NCI-H446 (cell line): ENCODE data around the gene SLC6A9.

Experiments used
- DNase-seq, 2 experiments: peaks; one replicate each; lab custom pipeline; 2025; lab: John Stamatoyannopoulos, UW

The SLC6A9 gene

DNA sequence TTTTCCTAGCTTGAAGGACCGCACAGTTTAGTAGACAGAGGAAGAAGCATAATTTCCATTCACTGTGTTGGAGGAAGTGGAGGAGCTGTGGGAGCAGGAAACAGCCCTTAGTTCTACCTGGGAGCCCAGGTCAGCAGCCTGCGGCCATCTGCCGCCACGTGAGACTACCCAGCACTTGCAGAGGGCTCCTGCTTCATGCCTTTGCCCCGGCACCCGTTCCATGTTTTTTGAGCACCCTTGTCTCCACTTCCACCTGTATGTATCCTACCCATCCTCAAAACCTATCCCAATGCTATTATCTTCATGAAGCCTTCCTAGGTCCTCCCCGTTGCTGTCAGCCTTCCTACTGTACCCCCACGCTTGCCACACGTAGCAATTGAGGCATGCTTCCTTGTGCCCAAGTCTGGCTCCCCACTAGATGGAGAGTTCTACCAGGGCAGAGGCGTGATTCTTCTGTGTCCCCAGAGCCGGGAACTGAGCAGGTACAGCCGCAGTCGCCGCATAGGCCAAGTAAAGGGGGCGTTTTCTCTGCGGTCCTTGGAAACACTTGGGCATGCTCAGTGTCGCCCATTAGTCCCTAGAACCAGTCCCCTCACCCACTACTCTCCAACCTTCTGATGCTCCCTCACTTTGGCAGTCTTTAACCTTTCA lies 1.9 kb downstream of the SLC6A9 start:
- DNase-seq, result no peak

DNA sequence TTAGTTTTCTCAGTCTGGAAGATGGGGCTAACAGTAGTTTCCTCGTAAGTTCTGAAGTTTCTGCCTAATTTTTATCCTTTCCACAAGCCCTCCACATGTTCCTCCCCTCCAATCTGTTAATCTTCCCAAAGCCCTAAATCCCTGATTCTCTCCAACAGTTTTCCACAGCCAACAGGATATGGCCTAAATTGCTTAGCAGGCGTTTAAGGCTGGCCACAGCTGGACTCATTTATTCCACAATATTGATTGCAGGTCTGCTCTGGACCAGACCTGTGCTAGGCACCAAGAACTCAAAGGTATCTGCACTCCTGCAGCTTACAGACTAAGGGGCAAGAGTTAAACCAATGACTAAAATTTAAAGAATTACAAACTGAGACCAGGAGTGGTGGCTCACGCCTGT lies 3.9 kb downstream of the SLC6A9 start:
- DNase-seq, result no peak

DNA sequence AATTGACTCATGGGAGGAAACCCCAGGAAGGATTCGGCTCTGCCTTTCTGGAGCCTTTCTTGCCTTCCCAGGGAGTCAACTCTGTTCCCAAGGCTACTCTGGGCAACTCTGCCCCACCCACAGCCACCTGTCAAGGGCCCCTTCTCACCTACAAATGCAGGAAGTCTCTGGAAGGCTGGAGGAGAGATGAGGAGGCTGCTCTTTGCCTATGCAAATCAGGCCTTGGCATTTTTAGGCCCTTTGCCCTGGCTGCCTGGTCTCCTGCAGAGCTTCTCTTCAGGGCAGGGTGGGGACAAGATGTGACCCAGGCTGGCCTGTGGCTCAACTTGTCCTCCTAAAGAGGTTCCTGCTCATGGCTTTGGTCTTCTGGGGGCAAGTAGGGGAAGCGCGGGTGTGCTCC lies 5.4 kb downstream of the SLC6A9 start:
- no peak for DNase-seq

DNA sequence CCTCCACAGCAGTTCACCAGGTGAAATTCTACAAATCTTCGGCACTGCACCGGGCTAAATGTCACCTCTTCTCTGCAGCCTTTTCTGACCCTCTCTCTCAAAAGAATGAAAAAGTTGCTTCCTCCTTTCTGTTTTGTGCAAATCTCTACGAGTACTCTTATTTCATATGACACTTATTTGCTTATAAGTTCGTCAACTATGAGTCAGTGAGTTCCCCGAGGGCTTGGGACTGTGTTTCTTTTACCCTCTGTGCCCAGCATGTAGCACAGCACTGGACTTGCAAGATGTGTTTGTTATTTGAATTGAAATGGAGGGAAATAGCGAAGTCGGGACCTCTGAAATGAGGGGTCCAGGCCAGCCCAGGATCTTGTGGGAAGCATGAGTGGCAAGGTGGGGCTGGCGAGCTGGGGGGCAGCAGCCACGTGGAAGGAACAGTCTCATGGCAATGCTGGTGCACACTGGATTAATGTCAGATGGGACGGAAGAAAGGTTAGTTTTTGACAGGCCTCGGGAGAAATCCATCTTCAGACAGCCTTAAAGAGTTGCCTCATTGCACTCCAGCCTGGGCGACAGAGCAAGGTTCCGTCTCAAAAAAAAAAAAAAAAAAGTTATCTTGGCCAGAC lies 6.2 kb downstream of the SLC6A9 start:
- DNase-seq, result no peak

DNA sequence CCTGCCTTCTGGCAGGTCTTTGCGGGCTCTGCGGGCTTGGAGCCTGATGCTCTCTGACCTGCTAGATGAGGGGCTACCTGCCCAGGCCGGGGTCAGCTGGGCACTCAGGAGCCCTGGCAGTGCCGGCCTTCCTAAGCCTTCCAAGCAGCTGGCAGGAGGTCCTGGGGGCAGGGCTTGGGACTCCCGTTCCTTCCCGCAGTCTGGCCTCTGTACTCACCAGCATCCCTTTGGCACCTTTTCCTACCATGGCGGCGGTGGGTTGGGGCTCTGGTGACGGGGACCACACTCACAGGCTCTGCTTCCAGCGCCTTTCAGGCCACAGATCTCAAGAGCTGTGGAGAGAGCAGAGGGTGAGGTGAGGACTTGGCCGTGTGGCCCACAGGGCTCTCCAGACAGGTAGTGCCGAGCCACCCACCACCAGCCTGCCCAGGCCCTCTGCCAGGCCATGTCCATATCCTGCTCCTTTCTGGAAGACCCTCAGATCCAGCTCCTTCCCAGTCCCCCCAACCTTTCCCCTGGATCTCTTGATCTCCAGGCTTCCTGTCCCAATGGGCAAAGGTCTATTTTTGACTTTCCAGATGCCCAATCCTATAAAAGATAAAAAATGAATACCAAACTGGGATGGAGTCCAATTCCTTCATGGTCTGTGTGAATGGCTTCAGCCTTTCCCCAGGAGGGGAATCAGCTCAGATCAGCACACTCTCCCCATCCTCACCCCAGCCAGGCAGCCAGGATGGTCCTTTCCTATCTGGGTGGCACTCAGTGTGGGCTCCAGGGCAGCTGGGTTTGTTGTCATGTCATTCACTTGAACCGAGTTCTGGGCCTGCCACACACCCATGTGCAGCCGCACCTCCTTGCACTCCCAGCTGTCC lies 7.0 kb downstream of the SLC6A9 start:
- no peak for DNase-seq

DNA sequence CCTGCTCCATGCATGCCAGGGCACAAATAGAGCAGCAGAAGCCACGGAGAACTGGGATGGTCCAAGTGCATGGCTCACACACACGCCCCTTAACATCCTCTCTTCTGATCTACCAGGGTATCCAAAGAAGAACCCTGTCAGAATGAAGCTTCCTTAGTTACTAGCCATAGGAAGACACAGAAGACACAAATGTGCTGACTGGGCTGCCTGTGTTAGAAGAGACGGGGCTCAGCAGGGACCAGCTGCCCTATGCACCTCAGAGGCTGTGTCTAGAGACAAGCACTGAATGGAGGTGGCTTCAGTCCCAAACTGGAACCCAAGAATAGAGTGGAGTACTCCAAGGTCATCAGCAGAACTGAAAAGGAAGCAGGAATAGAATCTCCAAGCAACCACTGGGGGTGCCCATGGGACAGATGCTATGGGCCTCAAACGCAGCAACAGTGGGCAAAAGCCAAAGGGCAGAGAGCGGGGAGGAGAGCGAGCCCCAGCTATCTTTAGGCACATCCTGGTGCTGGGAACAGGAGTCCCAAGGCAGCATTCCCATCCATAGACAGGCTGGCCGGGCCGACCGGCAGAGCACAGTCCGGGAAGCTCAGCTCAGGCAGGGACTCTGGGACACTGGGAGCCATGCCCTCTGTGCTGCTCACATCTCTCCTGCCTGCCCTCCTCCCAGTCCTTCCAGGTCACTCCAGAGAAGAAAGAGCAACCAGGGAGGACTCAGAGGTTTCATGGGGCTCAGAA lies 9.5 kb downstream of the SLC6A9 start:
- DNase-seq, result no peak

DNA sequence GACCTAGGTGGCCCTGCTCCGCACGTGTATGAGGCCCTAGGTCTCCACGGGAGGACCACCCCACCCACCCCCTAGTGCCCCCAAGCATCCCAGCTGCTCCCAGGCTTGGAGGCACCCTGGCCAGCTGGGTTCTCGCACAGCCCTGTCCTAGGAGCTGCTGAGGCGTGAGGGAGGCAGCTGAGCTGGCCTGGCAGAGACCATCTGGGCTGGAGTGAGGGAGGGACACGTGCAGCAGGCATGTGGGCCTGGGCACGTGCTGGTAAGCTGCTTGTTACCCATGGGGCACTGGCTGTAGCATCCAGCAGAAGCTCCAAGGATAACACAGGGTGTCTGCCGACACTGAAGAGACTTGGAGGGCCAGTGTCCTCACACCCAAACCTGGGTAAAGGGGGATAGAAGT lies 10.1 kb downstream of the SLC6A9 start:
- DNase-seq, result no peak

DNA sequence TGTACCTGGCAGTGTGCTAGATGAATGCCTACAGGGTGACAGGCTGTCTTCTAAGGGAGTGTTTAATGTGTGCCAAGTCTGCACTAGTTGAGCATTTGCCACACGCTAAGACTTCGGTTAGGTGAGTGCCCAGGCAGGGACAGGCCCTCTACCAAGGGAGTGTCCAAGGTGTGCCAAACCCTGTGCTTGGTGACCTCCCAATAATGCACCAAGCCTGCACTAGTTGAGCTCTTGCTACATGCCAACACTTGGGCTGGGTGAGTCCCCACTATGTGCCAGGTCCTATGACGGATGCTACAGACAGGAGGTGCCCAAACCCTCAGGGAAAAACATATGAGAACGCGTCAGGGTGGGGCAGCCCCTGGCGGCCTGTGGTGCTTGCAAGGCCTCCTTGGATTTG lies 10.8 kb downstream of the SLC6A9 start:
- DNase-seq, result no peak

DNA sequence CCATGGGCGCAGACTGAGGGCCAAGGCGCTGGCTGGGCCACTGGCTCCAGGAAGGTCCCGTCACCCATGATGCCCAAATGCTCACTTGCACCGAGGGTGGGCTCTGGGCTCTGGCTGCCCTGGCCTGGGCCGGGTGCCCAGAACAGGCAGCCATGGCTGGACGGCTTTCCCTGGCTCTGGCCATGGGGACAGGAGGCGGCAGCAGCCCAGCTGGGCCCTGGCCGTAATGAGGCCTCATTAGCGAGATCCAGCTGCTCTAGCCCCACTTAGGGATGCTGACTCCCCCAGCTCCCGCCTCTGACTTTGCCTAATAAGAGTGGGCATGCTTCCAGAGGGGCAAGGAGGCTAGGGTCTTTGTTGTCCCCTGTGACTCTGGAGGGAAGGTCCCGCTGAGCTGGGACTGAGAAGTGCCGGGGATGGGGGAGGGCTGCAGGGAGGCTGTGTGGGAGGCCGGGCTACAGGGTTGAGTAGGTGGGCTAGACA lies 11.8 kb downstream of the SLC6A9 start:
- DNase-seq, result peak; percentile 47 to 76

DNA sequence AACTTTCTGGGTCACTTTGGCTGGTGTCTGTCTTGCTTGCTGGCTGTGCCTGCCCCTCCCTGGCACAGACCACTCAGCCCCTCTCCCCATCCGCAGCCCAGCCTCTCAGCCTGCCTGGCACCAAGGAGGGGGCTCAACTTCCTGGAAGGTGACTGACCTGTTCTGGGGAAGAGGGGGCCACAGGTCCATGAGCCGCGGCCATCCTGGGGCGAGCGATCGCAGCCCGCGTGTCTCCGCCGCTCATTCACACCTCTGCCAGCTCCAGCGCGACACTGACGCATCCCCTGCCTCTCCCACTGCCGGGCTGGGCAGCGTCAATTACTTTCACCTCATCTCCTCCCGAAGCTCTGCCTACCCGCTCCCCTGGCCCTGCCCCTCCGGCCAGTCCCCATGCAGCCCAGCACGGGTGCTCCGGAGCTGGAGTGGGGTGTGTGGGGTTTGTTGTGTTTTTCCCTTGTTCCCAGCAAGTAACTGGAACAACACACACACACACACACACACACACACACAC lies 14.3 kb downstream of the SLC6A9 start:
- no peak for DNase-seq

DNA sequence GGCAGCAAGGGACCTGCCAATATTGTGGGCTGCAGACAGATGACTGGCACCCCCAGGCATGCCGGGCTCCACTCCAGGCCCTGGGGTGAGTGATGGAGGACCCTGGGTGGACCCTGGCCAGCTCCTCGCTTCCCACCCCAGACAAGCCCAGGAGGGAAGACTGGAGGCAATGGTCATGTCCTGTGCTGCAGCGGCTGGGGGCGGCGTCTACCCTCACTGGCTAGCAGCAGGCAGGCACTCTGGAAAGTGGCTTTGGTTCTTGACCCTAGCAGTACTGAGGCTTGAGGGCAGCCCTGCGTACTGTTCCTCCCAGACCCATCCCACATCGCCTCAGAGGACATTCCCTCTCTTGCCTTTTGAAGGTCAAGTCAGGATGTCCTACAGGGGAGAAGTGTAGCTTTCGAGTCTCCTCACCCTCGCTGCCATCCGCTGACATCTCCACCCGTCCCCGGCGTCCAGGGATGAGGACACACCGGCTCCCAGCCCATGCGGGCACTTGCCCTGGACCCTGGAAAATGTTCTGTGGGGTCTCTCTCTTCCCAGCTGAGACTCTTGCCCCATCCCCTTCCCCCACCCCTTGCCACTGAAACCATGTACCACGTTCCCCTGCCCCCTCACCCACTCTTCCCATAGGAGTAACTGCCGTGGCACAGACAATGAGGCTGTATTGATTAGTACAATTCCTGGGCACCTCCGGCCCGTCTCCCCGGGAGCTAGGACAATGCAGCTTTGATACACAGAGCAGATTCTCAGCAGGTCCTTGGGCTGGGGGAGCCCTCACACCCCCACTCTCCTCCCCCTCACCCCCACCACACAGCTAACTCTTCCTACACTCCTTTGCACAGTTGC lies 15.0 kb downstream of the SLC6A9 start:
- peak in 1 of 2 experiments; percentile 35 for DNase-seq

DNA sequence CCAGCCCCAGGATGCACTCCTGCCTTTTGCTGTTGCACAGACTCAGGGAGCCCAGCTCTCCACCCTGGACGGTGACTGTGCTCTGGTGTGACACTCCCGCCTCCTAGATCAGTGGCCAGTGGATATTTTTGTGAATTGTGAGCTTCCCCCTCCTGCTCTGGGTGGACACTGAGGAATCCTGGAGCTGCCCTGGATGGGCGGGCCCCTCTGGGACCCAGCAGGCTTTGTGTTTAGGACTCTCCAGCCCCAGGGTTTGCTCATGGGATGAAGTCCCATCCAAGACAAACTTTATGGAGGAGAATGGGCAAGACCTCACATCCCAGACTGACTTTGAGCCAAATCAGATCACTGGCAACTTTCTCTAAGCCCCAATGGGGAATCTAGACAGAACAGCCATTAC lies 16.1 kb downstream of the SLC6A9 start:
- no peak for DNase-seq

DNA sequence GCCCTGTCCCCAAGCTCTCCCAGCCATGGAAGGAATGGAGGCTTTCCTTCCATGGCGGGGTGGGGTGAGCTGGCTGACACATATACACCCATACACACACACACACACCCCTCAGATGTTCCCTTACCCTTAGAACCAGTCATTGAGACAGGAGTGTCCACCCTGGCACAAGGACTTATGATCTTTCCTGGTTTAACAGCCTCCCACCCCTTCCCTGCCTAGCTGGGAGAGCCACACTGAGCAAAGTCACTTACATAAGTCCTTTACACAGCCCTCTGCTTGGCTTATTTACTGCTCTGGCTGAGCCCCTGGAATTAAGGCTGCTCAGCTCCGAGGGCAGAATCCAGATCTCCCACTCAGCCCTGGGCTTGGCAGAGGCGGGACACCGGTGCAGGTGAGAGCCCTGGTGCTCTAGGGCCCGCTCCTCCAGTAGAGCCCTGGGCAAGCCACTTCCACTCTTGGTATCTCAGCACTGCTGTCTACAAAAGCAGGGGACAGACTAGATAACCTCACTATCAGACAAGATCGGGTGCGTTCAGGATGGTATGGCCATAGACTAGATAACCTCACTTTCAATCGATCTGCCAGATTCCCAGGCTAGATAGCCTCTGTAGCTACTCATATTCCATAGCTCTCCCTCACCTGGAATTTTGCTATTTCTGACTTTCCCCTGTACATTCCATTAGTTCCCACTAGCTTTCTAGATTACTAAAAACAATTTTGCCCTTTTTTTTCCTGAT lies 16.7 kb downstream of the SLC6A9 start:
- no peak for DNase-seq

DNA sequence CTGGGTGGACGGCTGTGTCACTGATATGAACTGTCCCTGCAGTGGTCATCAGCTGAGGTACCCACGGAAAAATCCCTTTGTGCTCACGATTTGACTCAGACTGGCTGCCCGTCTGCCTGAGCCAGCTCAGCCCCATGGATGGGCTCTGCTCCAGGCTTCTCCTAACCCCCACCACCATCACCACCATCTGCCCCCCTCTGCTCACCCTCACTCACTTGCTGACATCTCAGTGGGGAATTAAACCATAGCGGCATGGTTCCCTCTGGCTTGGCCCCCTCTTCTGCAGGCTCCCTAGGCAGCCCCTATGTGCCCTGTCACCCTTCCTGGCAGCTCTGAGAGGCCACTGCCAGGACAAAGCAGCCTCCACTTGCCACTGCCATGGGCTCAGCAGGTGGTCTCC lies 17.3 kb downstream of the SLC6A9 start:
- peak in 1 of 2 experiments; percentile 69 for DNase-seq

DNA sequence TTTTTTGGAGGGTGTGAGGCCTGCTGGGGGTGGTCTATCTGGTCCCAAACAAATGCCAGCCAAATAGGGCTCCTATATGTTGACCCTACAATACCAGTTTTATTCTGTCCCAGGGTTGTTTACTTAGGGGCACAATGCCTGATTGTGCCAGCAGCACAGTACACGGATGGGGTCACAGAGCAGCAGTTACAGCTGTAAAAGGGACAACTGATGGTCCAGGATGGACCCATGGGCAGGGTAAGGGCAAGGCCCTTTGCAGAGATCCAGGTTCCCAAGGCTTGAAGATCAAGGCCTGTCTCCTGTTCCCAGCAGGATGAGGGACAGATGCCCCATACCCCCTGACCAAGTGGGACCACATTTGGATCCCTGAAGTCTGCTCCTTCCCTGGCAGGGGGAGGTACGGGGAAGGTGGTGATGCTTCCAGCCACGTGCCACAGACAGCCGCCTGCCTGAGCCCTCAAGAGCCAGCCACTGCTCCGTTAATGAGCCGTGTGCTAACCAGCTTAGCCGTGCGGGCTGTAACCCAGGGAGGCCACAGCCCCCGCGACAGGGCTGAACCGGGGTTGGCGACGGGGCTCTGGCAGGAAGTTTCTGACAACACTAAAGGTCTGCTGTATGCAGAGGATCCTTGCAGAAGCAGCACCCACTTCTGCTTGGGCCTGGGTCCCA lies 18.2 kb downstream of the SLC6A9 start:
- DNase-seq, result peak; percentile 31 to 69

DNA sequence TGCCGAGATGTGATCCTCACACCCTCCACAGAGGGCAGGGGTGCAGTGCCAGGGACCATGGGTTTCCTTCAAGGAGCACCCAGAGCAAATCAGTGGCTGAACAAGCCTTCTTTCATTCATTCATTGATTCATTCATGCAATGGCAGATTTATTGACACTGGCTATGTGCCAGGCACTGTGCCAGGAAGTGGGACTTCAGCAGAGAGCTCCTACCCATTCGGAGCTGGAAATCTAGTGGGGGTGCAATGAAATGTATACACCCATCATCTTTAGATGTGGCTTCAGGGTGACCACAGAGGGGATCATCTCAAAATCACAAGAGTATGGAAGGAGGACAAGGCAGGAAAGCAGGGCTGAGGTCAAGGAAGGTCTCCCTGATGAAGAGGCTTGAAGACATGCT lies 18.9 kb downstream of the SLC6A9 start:
- peak in 1 of 2 experiments; percentile 42 for DNase-seq

DNA sequence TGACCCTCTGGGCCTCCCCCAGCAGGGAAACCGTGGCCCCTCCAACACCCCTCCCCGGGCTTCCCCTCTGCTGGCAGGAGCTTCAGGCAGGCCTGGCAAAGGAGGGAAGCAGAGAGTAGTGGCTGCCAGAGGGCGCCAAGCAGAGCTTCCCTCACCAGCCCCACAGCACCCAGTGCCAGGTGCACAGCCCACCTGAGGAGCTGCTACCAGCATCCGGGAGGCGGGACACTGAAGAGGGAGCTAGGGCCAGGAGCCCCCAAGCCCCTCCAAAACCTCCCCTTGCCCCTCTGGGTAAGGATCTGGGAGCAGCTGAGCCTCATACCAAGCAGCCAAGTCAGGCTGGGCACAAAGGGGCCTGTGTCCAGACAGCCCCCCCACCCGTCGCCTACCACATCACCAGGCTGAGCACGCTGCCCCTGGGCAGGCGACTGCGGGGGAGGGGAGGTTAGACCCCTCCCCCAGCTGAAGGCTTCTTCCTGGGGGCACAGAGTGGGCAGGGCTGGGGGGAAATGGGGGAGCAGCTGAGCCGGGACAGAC lies 20.3 kb downstream of the SLC6A9 start:
- DNase-seq, result no peak

DNA sequence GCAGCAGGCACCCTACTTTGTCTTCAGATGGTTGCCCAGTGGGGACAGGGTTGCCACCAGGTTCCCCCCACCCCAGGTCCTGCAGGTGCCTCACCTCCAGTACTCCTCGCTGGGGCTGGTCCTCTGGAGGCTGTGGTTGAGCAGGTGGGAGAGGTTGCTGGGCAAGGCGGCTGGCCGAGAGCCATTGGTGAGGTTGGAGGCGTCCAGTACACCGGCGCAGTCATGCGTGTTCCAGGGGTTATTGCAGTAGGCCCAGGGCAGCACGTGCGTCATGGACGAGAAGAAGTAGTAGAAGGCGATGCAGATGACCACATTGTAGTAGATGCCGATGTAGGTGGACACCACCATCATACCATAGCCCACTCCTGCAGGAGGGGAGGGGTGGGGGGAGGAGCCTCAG lies 23.0 kb downstream of the SLC6A9 start:
- no peak for DNase-seq

DNA sequence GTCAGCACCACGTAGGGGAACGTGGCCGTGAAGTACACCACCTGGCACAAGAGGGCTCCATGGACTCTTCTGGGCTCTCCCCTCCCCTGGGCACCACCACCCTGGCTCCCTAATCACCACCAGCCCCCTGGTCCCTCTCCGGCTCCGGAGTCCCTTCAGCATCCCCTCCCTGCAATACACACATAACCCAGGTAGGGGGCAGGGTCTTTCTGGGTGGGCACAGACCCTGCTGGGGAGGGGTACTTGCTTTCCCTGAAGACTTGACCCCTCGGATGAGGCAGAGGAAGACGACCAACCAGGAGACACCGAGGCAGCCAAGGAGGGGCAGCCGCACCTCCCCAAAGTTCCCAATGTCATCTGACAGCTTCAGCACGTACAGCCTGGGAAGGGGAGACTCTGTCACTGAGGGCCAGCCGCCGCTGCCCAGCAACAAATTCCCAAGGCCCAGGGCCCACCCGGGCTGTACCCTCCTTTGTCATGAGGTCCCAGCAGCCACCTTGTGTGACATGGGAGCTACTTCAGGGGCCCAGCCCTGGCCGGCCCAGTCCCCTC lies 28.6 kb downstream of the SLC6A9 start:
- DNase-seq, result no peak
